ENCODE measurements around the gene SLC9A9.

The SLC9A9 gene

DNA sequence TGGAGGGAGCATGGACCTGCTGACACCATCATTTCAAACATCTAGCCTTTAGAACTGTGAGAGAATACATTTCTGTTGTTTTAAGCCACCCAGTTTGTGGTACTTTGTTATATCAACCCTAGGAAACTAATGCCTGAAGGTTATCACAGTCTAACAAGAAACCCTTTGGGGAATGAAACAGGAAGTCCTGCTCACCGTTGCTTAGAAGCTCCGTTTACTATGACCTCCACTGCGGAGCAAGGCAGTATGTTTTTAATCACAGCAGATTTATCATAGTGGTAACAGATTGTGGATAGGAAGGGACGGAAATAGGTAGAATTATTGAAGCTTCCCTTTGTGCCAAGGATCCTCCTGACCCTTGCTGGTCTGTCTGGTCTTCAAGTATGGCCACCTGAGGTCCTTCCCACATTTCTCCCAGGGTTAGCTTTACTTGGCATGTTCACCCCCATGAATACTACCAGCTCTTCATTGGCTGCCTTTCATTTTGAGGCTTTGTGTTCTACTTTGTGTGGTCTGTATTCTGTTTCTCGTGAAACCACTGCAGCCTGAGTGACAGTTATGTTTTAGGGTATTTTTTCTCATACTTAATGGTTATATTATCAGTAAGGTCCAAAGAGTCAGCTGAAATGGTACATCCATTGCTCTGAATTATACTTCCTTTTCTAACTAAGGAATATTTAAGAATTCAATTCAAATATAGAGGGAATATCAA is 527.1 kb downstream of the SLC9A9 start:
- no peaks in the 10 kb centered on the region for H3K4me1 ChIP-seq (ENCODE audit: control insufficient read depth, insufficient read depth, low read length)
- no peaks in the 10 kb centered on the region for H3K9me3 ChIP-seq (ENCODE audit: control insufficient read depth, insufficient read depth, low read length)
- H3K36me3 ChIP-seq (ENCODE audit: control insufficient read depth, insufficient read depth, low read length), result no peaks in the 10 kb centered on the region
- no peak overlapping the region for H3K4me3 ChIP-seq (ENCODE audit: low read length)
- no peak overlapping the region for H3K27ac ChIP-seq (ENCODE audit: low read length)
- H3K27me3 ChIP-seq (ENCODE audit: control insufficient read depth, insufficient read depth, low read length), result no peaks in the 10 kb centered on the region
- no peak for DNase-seq (ENCODE audit: low read depth, low spot score)
- no CpG with 5 or more reads among the region's 5 CpGs for WGBS (ENCODE audit: insufficient coverage, insufficient read length)

DNA sequence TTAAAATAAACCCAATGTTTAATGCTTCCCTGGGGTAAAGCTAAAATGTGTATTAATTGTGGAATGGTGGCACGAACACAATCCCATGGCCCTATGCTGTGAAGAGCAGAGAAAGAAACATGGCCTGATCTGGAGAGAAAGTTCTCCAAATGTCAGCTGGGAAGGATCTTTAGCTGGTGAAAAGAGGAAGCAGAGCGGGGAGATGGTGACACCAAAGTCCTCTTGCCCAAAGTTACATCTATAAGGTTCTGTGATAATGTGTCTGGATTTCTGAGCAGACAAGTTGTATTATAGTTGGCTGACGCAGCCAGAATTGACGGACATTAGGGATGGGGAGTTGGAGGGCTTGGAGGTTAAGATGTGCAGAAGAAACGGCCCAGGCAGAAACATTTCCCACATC is 532.5 kb downstream of the SLC9A9 start:
- no peaks in the 10 kb centered on the region for H3K36me3 ChIP-seq (ENCODE audit: control insufficient read depth, insufficient read depth, low read length)
- no peak for DNase-seq (ENCODE audit: low read depth, low spot score)
- H3K9me3 ChIP-seq (ENCODE audit: control insufficient read depth, insufficient read depth, low read length), result no peaks in the 10 kb centered on the region
- H3K4me3 ChIP-seq (ENCODE audit: low read length), result no peak overlapping the region
- no CpG with 5 or more reads among the region's 5 CpGs for WGBS (ENCODE audit: insufficient coverage, insufficient read length)
- H3K4me1 ChIP-seq (ENCODE audit: control insufficient read depth, insufficient read depth, low read length), result no peaks in the 10 kb centered on the region
- H3K27ac ChIP-seq (ENCODE audit: low read length), result no peak overlapping the region
- H3K27me3 ChIP-seq (ENCODE audit: control insufficient read depth, insufficient read depth, low read length), result no peaks in the 10 kb centered on the region

DNA sequence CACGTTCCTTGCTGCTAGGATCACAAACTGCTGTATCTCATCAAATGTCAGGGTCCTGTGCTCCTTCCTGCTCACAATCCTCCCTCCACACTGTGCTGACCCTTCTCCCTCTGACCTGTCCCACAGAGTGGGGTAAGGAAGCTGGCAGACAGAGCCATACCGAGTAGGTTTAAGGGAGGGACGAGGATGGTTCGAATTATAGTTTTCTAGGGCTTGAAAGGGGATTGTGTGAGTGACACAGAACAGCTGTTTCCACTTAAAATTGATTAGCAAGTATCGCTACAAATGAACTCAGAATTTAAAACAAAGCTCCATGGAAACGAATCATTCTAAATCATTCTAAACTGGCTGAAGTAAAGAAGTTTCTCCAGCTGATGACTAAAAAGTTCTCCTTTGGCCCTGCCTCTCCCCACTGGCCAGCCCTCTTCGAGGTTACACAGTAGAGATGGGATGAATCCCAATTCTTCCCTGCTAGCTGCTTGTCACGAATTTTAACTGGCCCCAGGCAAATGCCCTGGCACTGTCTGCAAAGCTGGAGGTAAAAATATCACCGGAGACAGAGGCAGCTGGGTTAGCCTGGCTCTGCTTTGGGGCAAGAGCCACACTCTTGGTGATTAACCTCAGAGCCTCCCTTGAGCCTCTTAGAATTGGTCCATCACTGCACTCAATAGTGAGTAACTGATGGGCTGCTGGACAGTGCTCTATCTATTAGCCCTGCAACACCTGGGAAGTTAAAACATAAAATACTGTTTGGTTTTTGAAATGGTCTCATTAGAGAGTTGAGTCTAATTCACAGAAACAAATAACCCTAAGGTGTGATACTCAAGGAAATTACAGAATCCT is 533.8 kb downstream of the SLC9A9 start:
- no peaks in the 10 kb centered on the region for H3K4me1 ChIP-seq (ENCODE audit: control insufficient read depth, insufficient read depth, low read length)
- H3K9me3 ChIP-seq (ENCODE audit: control insufficient read depth, insufficient read depth, low read length), result no peaks in the 10 kb centered on the region
- H3K36me3 ChIP-seq (ENCODE audit: control insufficient read depth, insufficient read depth, low read length), result no peaks in the 10 kb centered on the region
- H3K27ac ChIP-seq (ENCODE audit: low read length), result no peak overlapping the region
- H3K4me3 ChIP-seq (ENCODE audit: low read length), result no peak overlapping the region
- no peaks in the 10 kb centered on the region for H3K27me3 ChIP-seq (ENCODE audit: control insufficient read depth, insufficient read depth, low read length)
- no CpG with 5 or more reads among the region's 9 CpGs for WGBS (ENCODE audit: insufficient coverage, insufficient read length)
- no peak for DNase-seq (ENCODE audit: low read depth, low spot score)

DNA sequence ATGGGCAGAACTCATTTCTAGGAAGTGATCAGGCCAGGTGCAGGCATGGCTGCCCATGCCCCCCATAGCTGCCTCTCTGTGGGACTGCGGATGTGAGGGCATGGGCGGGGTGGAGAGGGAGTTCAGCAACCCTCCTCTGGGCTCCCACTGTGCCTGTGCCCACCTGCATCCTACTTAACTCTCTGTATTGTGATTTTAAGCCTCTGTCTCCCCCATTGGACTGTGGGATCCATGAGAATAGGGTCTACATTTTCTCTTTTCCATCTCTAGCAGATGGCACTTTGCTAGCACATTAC is 534.4 kb downstream of the SLC9A9 start:
- no peaks in the 10 kb centered on the region for H3K27me3 ChIP-seq (ENCODE audit: control insufficient read depth, insufficient read depth, low read length)

DNA sequence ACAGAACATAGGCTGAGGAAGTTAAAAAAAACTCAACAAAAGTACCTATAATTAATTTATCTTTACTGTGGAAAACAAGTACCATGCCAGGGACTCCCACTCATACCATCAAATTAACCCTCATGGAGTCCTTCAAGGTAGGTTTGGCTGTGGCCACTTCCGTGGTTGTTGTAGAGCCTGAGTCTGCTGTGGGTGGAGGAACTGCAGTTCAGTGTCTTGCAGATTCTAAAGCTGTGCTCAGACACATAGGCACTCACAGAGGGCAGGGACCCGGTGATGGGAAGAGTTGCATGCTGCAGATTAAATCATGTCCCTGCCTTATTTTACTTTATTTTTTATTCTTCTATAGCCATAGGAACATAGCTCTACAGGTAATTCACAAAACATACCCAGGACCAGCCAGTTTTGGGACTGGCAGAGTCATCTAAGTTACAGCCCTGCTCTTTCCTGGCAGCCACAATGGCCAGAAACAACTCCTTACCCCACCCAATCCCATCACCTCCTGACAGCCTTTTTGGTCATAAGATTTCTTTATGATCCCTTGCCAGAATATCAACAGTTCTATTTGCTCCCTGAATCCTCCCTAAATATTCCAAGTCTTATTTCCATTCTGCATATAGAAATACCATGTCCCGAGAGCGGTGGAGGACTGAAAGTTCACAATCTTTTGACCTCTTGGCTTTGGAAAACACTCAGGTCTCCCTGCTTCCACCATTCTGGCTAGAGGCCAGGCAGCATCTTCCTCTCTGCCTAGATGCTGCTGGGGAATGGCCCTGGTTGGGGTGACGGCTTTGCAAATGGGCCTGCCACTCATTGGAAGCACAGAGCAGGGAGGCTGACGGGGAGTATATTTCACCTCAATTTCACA is 535.0 kb downstream of the SLC9A9 start:
- Histone ChIP-seq H3K9me3 (ENCODE audit: control insufficient read depth, insufficient read depth, low read length) (no peaks in the 10 kb centered on the region), H3K4me3 (ENCODE audit: low read length) (no peak overlapping the region), H3K36me3 (ENCODE audit: control insufficient read depth, insufficient read depth, low read length) (no peaks in the 10 kb centered on the region), H3K4me1 (ENCODE audit: control insufficient read depth, insufficient read depth, low read length) (no peaks in the 10 kb centered on the region), H3K27me3 (ENCODE audit: control insufficient read depth, insufficient read depth, low read length) (no peaks in the 10 kb centered on the region), H3K27ac (ENCODE audit: low read length) (no peak overlapping the region)
- WGBS (ENCODE audit: insufficient coverage, insufficient read length), result no CpG with 5 or more reads among the region's 6 CpGs
- DNase-seq (ENCODE audit: low read depth, low spot score), result no peak

More for the DNA sequence above, 534.4 kb downstream of the SLC9A9 start:
- no peaks in the 10 kb centered on the region for H3K9me3 ChIP-seq (ENCODE audit: control insufficient read depth, insufficient read depth, low read length)
- no peaks in the 10 kb centered on the region for H3K4me1 ChIP-seq (ENCODE audit: control insufficient read depth, insufficient read depth, low read length)
- H3K36me3 ChIP-seq (ENCODE audit: control insufficient read depth, insufficient read depth, low read length), result no peaks in the 10 kb centered on the region
- WGBS (ENCODE audit: insufficient coverage, insufficient read length), result no CpG with 5 or more reads among the region's 2 CpGs
- DNase-seq (ENCODE audit: low read depth, low spot score), result no peak
- no peak overlapping the region for H3K27ac ChIP-seq (ENCODE audit: low read length)
- no peak overlapping the region for H3K4me3 ChIP-seq (ENCODE audit: low read length)

DNA sequence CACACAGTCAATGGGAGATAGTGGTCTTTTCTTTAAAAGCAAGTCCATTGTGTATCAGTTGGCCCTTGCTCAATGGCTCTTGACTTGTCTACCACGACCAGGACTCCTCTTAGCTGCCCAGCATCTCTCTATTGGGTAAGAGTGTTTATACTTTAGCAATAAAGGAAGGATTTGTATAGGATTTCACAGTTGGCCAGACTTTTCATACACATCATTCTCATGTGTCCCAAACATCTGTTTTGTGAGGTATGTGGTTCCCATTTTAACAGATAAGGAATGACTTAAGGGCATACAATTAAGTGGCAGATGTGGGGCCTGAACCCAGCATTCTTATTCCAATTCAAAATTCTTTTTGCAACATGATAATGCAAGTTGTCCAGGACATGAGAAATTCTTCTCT is 537.2 kb downstream of the SLC9A9 start:
- Histone ChIP-seq H3K27ac (ENCODE audit: low read length) (no peak overlapping the region), H3K4me3 (ENCODE audit: low read length) (no peak overlapping the region), H3K27me3 (ENCODE audit: control insufficient read depth, insufficient read depth, low read length) (no peaks in the 10 kb centered on the region), H3K9me3 (ENCODE audit: control insufficient read depth, insufficient read depth, low read length) (no peaks in the 10 kb centered on the region), H3K4me1 (ENCODE audit: control insufficient read depth, insufficient read depth, low read length) (no peaks in the 10 kb centered on the region), H3K36me3 (ENCODE audit: control insufficient read depth, insufficient read depth, low read length) (no peaks in the 10 kb centered on the region)
- DNase-seq (ENCODE audit: low read depth, low spot score), result no peak
- WGBS (ENCODE audit: insufficient coverage, insufficient read length), result no CpG with 5 or more reads among the region's 1 CpG

DNA sequence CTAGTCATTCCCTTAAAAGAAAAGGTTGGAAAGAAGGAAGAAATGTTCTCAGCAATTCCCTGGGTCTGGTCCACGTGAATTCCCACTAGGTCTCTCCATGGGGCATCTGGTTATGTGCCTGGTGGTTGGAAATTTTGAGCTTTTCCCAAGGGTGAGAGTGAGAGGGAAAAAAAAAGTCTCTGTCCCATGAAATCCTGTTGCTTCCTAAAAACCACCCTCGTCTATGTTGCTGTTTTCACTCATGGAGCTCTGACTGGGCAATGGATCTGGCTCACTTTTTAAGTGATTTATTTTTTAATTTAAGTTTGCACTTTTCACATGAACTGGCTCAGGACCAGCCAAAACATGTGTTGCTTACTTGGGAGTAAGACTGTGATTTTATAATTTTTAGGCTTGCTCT is 538.6 kb downstream of the SLC9A9 start:
- Histone ChIP-seq H3K4me1 (ENCODE audit: control insufficient read depth, insufficient read depth, low read length) (no peaks in the 10 kb centered on the region), H3K27ac (ENCODE audit: low read length) (no peak overlapping the region), H3K9me3 (ENCODE audit: control insufficient read depth, insufficient read depth, low read length) (no peaks in the 10 kb centered on the region), H3K4me3 (ENCODE audit: low read length) (no peak overlapping the region), H3K27me3 (ENCODE audit: control insufficient read depth, insufficient read depth, low read length) (no peaks in the 10 kb centered on the region), H3K36me3 (ENCODE audit: control insufficient read depth, insufficient read depth, low read length) (no peaks in the 10 kb centered on the region)
- no CpG with 5 or more reads among the region's 2 CpGs for WGBS (ENCODE audit: insufficient coverage, insufficient read length)
- DNase-seq (ENCODE audit: low read depth, low spot score), result no peak

DNA sequence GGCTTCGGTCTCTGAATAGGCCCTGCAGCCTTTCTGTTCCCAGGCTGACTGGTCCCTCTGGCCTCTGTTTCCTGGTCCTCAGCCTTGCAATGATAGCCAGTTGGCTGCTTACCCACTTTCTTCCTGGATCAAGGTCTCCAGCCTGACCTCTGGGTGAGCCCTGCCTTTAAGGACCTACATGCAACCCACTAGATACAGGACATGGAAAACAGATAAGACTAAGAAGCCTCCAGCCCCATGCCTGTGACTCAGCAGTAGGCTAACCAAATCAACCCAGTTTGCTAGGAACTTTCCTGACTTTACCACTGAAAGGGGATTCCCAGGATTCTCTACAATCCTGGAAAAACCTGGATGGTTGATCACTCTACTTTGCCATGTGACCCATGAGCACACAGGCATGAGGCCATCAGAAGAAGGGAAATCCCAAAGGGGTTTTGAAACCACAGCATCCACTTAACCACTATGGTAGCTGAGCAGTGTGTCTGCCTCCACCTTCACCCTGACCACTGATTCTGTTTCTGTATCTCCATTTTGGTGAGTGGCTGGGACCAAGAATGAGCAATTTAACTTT is 540.6 kb downstream of the SLC9A9 start:
- Histone ChIP-seq H3K27ac (ENCODE audit: low read length) (no peak overlapping the region), H3K4me3 (ENCODE audit: low read length) (no peak overlapping the region), H3K27me3 (ENCODE audit: control insufficient read depth, insufficient read depth, low read length) (no peaks in the 10 kb centered on the region), H3K4me1 (ENCODE audit: control insufficient read depth, insufficient read depth, low read length) (no peaks in the 10 kb centered on the region), H3K9me3 (ENCODE audit: control insufficient read depth, insufficient read depth, low read length) (no peaks in the 10 kb centered on the region), H3K36me3 (ENCODE audit: control insufficient read depth, insufficient read depth, low read length) (no peaks in the 10 kb centered on the region)
- no CpG with 5 or more reads among the region's 1 CpG for WGBS (ENCODE audit: insufficient coverage, insufficient read length)
- no peak for DNase-seq (ENCODE audit: low read depth, low spot score)

DNA sequence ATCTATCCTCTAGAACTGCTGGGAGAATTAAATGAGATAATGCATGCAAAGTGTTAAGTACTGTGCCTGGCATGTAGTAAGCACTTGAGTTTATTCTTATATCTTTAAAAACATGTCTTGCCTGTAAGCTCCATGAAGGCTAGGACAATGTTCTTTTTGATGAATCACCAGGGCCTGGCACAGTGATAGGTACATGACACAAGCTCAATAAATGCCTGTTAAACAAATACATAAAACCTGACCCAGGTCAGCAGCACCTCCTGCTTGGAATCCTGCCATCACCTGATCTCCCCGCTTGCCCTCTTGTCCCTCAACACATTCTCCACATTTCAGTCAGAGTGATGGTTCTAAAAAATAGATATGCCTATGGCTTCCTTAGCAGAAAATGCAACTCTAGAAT is 541.9 kb downstream of the SLC9A9 start:
- H3K4me3 ChIP-seq (ENCODE audit: low read length), result no peak overlapping the region
- no peaks in the 10 kb centered on the region for H3K9me3 ChIP-seq (ENCODE audit: control insufficient read depth, insufficient read depth, low read length)
- H3K4me1 ChIP-seq (ENCODE audit: control insufficient read depth, insufficient read depth, low read length), result no peaks in the 10 kb centered on the region
- no peak for DNase-seq (ENCODE audit: low read depth, low spot score)
- H3K36me3 ChIP-seq (ENCODE audit: control insufficient read depth, insufficient read depth, low read length), result no peaks in the 10 kb centered on the region
- no peak overlapping the region for H3K27ac ChIP-seq (ENCODE audit: low read length)
- H3K27me3 ChIP-seq (ENCODE audit: control insufficient read depth, insufficient read depth, low read length), result no peaks in the 10 kb centered on the region
- no CpG with 5 or more reads among the region's 1 CpG for WGBS (ENCODE audit: insufficient coverage, insufficient read length)

DNA sequence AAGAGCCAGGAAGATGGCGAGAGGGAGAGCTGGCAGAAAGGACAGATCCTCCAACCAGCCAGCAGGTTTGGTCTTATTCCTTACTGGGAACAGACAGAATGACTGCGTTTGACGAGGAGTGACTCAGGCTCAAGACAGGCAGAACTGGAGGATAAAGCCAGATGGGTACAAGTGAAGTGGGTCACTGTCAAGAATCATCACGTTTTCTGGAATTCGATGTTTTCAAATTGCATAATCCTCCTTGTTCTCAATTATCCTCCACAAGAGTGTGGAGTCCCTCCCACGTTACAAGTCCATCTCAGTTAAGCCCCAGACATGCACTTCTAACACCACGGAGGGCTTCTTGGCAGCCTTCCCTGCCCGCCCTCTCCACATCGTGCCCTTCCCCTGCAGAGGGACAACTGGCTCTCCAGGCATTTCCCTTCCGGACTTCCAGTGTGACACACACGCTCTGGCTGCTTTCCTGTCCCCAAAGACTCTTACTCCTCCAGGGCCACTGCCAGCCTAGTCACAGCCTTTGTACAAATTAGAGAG is 545.6 kb downstream of the SLC9A9 start:
- Histone ChIP-seq H3K27ac (ENCODE audit: low read length) (no peak overlapping the region), H3K9me3 (ENCODE audit: control insufficient read depth, insufficient read depth, low read length) (no peaks in the 10 kb centered on the region), H3K36me3 (ENCODE audit: control insufficient read depth, insufficient read depth, low read length) (no peaks in the 10 kb centered on the region), H3K4me1 (ENCODE audit: control insufficient read depth, insufficient read depth, low read length) (no peaks in the 10 kb centered on the region), H3K4me3 (ENCODE audit: low read length) (no peak overlapping the region), H3K27me3 (ENCODE audit: control insufficient read depth, insufficient read depth, low read length) (no peaks in the 10 kb centered on the region)
- no peak for DNase-seq (ENCODE audit: low read depth, low spot score)
- WGBS (ENCODE audit: insufficient coverage, insufficient read length), result no CpG with 5 or more reads among the region's 11 CpGs
